Fibroblast of lung (primary cell): ENCODE measurements around the gene FAM193B. TPM values are rescaled to one million over a fixed set of nuclear protein-coding genes. Genes with fewer than 3 reads are reported as not detected.

Experiments
- DNase-seq, 2 donors: peaks; one replicate each; pipeline versions ENCODE4 v3.0.0 to v3.0.0-alpha.2; 2010; ENCODE audit warnings: low read depth in 2 of 2
- H2AFZ ChIP-seq: 2 replicates; pipeline ENCODE4 v1.5.1; 2012; ENCODE audit warnings: low read length, control low read depth, inconsistent platforms
- H3K27ac ChIP-seq: 2 replicates; pipeline ENCODE4 v1.5.1; 2011; ENCODE audit warnings: low read length, control low read depth; ENCODE audit not compliant: insufficient read depth
- H3K27me3 ChIP-seq: 2 replicates; pipeline ENCODE4 v1.5.1; 2011; ENCODE audit warnings: mild to moderate bottlenecking, low read length; ENCODE audit not compliant: control insufficient read depth, insufficient read depth
- H3K36me3 ChIP-seq: 2 replicates; pipeline ENCODE4 v1.5.1; 2011; ENCODE audit warnings: low read length; ENCODE audit not compliant: control insufficient read depth, insufficient read depth
- H3K4me1 ChIP-seq: 2 replicates; pipeline ENCODE4 v1.5.1; 2011; ENCODE audit warnings: low read length; ENCODE audit not compliant: control insufficient read depth, insufficient read depth; ENCODE audit errors: extremely low read depth
- H3K4me2 ChIP-seq: 2 replicates; pipeline ENCODE4 v1.5.1; 2011; ENCODE audit warnings: low read length, control low read depth; ENCODE audit not compliant: insufficient read depth; ENCODE audit errors: extremely low read depth
- H3K4me3 ChIP-seq, 4 experiments: fragments of 200-600 bp in 1 of 4; sonication (generic) in 1 of 4; replicated peaks in 1 of 4; 2 replicates each; pipeline ENCODE4 v1.5.1; 2011 to 2016; ENCODE audit warnings: low read length in 4 of 4, low read depth in 3 of 4, mild to moderate bottlenecking in 3 of 4, control low read depth in 2 of 4, inconsistent platforms in 1 of 4, mixed read lengths in 1 of 4; ENCODE audit not compliant: insufficient read depth in 1 of 4; ENCODE audit errors: control extremely low read depth in 1 of 4
- H3K79me2 ChIP-seq: 2 replicates; pipeline ENCODE4 v1.5.1; 2012; ENCODE audit warnings: mild to moderate bottlenecking, low read length, inconsistent platforms; ENCODE audit not compliant: control insufficient read depth, insufficient read depth
- H3K9ac ChIP-seq: 2 replicates; pipeline ENCODE4 v1.5.1; 2011; ENCODE audit warnings: mild to moderate bottlenecking, low read length, control low read depth; ENCODE audit not compliant: insufficient read depth
- H3K9me3 ChIP-seq: 2 replicates; pipeline ENCODE4 v1.5.1; 2012; ENCODE audit warnings: low read depth, low read length; ENCODE audit not compliant: control insufficient read depth, insufficient read depth
- H4K20me1 ChIP-seq: 2 replicates; pipeline ENCODE4 v1.5.1; 2011; ENCODE audit warnings: low read length; ENCODE audit not compliant: control insufficient read depth, insufficient read depth; ENCODE audit errors: extremely low read depth
- CTCF ChIP-seq, 2 donors: IDR thresholded peaks in 1 of 2; conservative IDR thresholded peaks in 1 of 2; 1 replicate in 1 of 2; 2 replicates in 1 of 2; pipeline ENCODE4 v1.5.1; 2011 to 2012; ENCODE audit warnings: low read length in 2 of 2, control low read depth in 1 of 2, inconsistent platforms in 1 of 2, low read depth in 1 of 2, mild to moderate bottlenecking in 1 of 2
- EZH2 ChIP-seq: IDR thresholded peaks from 2 replicates; pipeline ENCODE4 v1.5.1; 2012; ENCODE audit warnings: low read length, control low read depth, mild to moderate bottlenecking; ENCODE audit errors: missing control alignments
- polyA plus RNA-seq, 2 donors: library from polyadenylated mRNA; depleted of rRNA in 1 of 2; stranded (reverse) in 1 of 2; unstranded in 1 of 2; fragments of >200 nt; gene quantifications; 2 replicates each; pipeline ENCODE4 v1.2.1, GENCODE V29; 2011 to 2012; ENCODE audit warnings: missing spikeins in 1 of 2
- total RNA-seq: library from RNA; depleted of rRNA; stranded (reverse); fragments of >200 nt; gene quantifications from 2 replicates; pipeline ENCODE4 v1.2.1, GENCODE V29; 2014

The FAM193B gene
- total and polyA plus RNA-seq, 2 donors (not counting 1 experiment from before 2014, with no cell fraction given), result 27.9 to 28.4 TPM

- Histone ChIP-seq H3K27me3 (no peaks in the 10 kb centered on the region), H3K4me3 (peak overlapping the region; percentile 75 to 84 (median 82)), H3K79me2 (peaks cover 42% of the 10 kb centered on the region), H3K4me1 (peaks cover 44% of the 10 kb centered on the region), H4K20me1 (no peaks in the 10 kb centered on the region), H3K4me2 (peak overlapping the region; percentile 97), H3K36me3 (peaks cover 16% of the 10 kb centered on the region), H3K9me3 (no peaks in the 10 kb centered on the region), H2AFZ (no peak overlapping the region), H3K9ac (peak overlapping the region; percentile 80), H3K27ac (peak overlapping the region; percentile 82)
- TF ChIP-seq CTCF (conservative IDR thresholded peaks at IDR 0.05 in 1 of 2, IDR thresholded peaks at IDR 0.05 in 1 of 2; ENCODE audit: low read depth in 1 of 2, low read length in 2 of 2), result no peak
- no peak for TF ChIP-seq EZH2
- peak in 1 of 2 donors; percentile 53 for DNase-seq
Observed at GRCh38 chr5:177472460-177473442, 81.6 kb downstream of the FAM193B start.

DNA sequence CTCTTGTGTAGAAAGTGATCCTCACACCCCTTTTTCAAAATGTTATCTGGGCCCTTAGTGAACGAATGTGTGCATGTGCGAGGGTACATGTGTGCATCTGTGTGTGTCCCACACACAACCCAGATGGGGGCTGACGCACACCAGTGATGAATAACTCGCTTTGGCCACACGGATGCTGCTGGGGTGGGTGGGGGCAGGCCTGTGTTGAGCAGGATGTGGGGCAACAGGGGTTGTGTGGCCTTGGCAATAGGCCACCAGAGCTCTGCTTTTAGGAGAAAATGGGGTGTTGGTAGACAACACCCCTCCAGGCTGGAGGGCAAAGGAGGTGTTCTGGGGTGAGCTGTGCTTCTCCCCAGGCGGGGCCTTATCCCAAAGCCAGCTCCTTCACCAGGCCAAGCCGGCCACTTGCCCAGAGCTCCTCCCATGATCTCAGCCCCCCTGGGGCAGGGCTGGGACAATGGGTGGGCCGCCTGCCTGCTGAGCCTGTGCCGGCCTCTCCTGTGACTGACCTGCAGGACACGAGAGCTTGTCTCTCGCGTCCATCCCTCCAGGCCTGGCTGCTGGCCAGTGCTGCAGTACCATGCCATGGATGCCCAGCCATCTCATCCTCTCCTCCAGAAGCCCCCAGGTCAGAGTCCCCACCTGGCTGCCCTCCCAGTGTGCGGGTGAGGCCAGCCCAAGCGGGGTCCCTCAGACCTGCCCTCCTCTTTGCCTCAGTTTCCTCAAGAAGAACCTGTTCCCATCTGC lies 82.6 kb downstream of the FAM193B start:
- DNase-seq, result peak; percentile 68 to 73
- Histone ChIP-seq H3K4me2 (peak overlapping the region; percentile 97), H3K9ac (peak overlapping the region; percentile 80), H3K9me3 (no peaks in the 10 kb centered on the region), H4K20me1 (no peaks in the 10 kb centered on the region), H2AFZ (no peak overlapping the region), H3K4me3 (peak overlapping the region; percentile 75 to 84 (median 82)), H3K27me3 (no peaks in the 10 kb centered on the region), H3K79me2 (peaks cover 42% of the 10 kb centered on the region), H3K36me3 (peaks cover 26% of the 10 kb centered on the region), H3K27ac (peak overlapping the region; percentile 82), H3K4me1 (peaks cover 44% of the 10 kb centered on the region)
- TF ChIP-seq CTCF (conservative IDR thresholded peaks at IDR 0.05 in 1 of 2, IDR thresholded peaks at IDR 0.05 in 1 of 2; ENCODE audit: low read depth in 1 of 2, low read length in 2 of 2) (no peak), EZH2 (no peak)
